HG03439 (cell line): ENCODE data around the gene KIAA1549.

Experiments
- ATAC-seq: cut with Tn5 transposase; IDR thresholded peaks from one replicate; pipeline ENCODE4 v1.9.1; 2021; ENCODE audit warnings: mild to moderate bottlenecking, moderate library complexity; ENCODE audit not compliant: unreplicated experiment

The KIAA1549 gene

GRCh38 chr7:138886501-138886917, 94.7 kb downstream of the KIAA1549 start:
- peak; percentile 82 for ATAC-seq

GRCh38 chr7:138885383-138886147, 95.6 kb downstream of the KIAA1549 start:
- no peak for ATAC-seq

GRCh38 chr7:138882249-138882648, 98.9 kb downstream of the KIAA1549 start:
- no peak for ATAC-seq

- ATAC-seq = no peak
Measured at GRCh38 chr7:138881579-138882188, 99.5 kb downstream of the KIAA1549 start.

- no peak for ATAC-seq
Measured at GRCh38 chr7:138880881-138881578, 100.2 kb downstream of the KIAA1549 start.

GRCh38 chr7:138879356-138879755, 101.8 kb downstream of the KIAA1549 start:
- ATAC-seq = no peak

- no peak for ATAC-seq
Measured at GRCh38 chr7:138878856-138879255, 102.3 kb downstream of the KIAA1549 start.

GRCh38 chr7:138878051-138878450, 103.1 kb downstream of the KIAA1549 start:
- no peak for ATAC-seq

GRCh38 chr7:138876326-138876725, 104.9 kb downstream of the KIAA1549 start:
- ATAC-seq = no peak

- no peak for ATAC-seq
Measured at GRCh38 chr7:138875794-138876193, 105.4 kb downstream of the KIAA1549 start.

GRCh38 chr7:138873220-138873892, 107.8 kb downstream of the KIAA1549 start:
- ATAC-seq = no peak

GRCh38 chr7:138872576-138872975, 108.6 kb downstream of the KIAA1549 start:
- no peak for ATAC-seq

- no peak for ATAC-seq
Measured at GRCh38 chr7:138871814-138872090, 109.4 kb downstream of the KIAA1549 start.

- ATAC-seq = no peak
Measured at GRCh38 chr7:138871065-138871813, 110.0 kb downstream of the KIAA1549 start.

- ATAC-seq = no peak
Measured at GRCh38 chr7:138869353-138869752, 111.8 kb downstream of the KIAA1549 start.

- no peak for ATAC-seq
Measured at GRCh38 chr7:138868711-138869110, 112.5 kb downstream of the KIAA1549 start.

- ATAC-seq = no peak
Measured at GRCh38 chr7:138867744-138868143, 113.4 kb downstream of the KIAA1549 start.

- no peak for ATAC-seq
Measured at GRCh38 chr7:138866353-138866752, 114.8 kb downstream of the KIAA1549 start.

- no peak for ATAC-seq
Measured at GRCh38 chr7:138865843-138866242, 115.3 kb downstream of the KIAA1549 start.

- ATAC-seq = no peak
Measured at GRCh38 chr7:138864667-138865066, 116.5 kb downstream of the KIAA1549 start.

- no peak for ATAC-seq
Measured at GRCh38 chr7:138863931-138864330, 117.3 kb downstream of the KIAA1549 start.
